SJSA1 (cell line): Measurements from ENCODE around the gene RTKN2. TPM values are rescaled to one million over a fixed set of nuclear protein-coding genes. Genes with fewer than 3 reads are reported as not detected.

ENCODE experiments used
- DNase-seq, 2 experiments: peaks; one replicate each; pipeline ENCODE4 v3.0.0-alpha.2; 2015 to 2020; ENCODE audit warnings: low spot score in 2 of 2, low read depth in 1 of 2
- H3K27ac ChIP-seq: fragments of 250-450 bp; sonication (Bioruptor Pico); 2 replicates; pipeline ENCODE4 v1.5.1; 2020; ENCODE audit warnings: mild to moderate bottlenecking, moderate library complexity
- H3K27me3 ChIP-seq: fragments of 250-450 bp; sonication (Bioruptor Pico); replicated peaks from 2 replicates; pipeline ENCODE4 v1.5.1; 2020; ENCODE audit warnings: mild to moderate bottlenecking, moderate library complexity
- H3K36me3 ChIP-seq: fragments of 250-450 bp; sonication (Bioruptor Pico); 2 replicates; pipeline ENCODE4 v1.5.1; 2020; ENCODE audit warnings: mild to moderate bottlenecking
- H3K4me1 ChIP-seq: fragments of 250-450 bp; sonication (Bioruptor Pico); replicated peaks from 2 replicates; pipeline ENCODE4 v1.6.1; 2021; ENCODE audit warnings: mild to moderate bottlenecking
- H3K4me3 ChIP-seq: fragments of 250-450 bp; sonication (Bioruptor Pico); 2 replicates; pipeline ENCODE4 v1.5.1; 2020; ENCODE audit warnings: mild to moderate bottlenecking
- H3K9me3 ChIP-seq: fragments of 250-450 bp; sonication (Bioruptor Pico); replicated peaks from 2 replicates; pipeline ENCODE4 v1.5.1; 2020; ENCODE audit warnings: mild to moderate bottlenecking
- total RNA-seq: library from RNA; depleted of rRNA; stranded (reverse); fragments of >200 nt; shearing (Covaris generic); gene quantifications from 2 replicates; pipeline ENCODE4 v1.2.3, GENCODE V29; 2014

RTKN2 gene
- total RNA-seq, 1 experiment from 2014 or later: 6.5 TPM

DNA sequence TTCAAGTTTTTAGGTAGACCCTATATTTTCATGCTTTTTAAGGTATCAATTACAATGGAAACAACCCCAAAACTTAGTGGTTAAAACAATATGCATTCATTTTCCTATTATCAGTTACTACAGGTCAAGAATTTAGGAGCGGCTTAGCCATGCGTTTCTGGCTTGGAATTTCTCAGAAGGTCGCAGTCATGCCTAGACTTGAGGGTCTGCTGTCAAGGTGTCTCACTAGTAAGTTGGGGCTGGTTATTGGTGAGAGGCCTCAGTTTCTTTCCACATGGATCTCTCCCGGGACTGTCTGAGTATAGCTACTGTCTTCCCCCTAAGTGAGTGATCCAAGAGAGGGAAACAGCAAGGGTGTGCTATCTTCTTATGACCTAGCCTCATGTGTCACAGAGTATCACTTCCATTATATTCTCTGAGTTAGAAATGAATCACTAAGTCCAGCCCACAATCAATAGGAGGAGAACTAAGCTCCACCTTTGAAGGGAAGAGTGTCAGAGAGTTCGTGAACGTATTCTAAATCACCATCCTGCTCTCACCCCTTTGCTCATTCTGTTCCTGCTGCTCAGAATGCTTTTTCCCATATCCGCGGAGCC lies 80.5 kb downstream of the RTKN2 start:
- H3K9me3 ChIP-seq: no peaks in the 10 kb centered on the region
- no peaks in the 10 kb centered on the region for H3K27me3 ChIP-seq
- H3K4me1 ChIP-seq: no peaks in the 10 kb centered on the region
- no peak overlapping the region for H3K27ac ChIP-seq
- no peaks in the 10 kb centered on the region for H3K36me3 ChIP-seq
- DNase-seq: no peak
- no peak overlapping the region for H3K4me3 ChIP-seq

DNA sequence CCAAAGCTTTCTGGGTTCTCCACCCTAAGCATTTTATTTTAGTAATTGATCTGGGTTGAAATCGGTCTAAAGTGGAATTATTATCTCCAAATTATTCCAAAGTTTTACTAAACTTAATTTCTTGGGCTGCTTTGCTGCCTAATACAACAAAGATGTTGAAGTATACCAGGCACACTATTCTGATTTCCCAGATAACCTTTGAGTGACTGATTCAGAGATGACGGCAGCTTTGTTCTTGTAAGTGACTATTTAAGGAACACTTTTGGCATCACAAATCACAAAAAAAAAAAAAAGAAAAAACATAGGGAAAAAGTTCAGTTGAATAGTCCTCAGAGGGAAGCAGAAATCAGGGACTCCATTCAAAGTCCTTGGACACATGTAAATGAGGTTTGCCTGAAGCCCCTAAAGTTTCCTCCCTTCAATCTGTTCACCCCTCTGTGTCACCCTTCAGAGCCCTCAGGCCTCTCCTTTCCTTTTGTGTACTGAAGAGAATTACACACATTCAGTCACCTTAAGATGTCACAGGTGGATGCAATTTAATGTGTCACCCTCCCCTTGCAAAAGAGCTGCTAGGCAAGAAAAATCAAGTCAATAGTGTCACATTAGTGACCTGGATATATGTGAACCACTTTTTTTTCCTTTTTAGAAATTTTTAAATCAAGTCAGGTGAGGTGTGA lies 81.5 kb downstream of the RTKN2 start:
- DNase-seq: no peak
- no peaks in the 10 kb centered on the region for H3K9me3 ChIP-seq
- H3K36me3 ChIP-seq: no peaks in the 10 kb centered on the region
- H3K4me3 ChIP-seq: no peak overlapping the region
- H3K4me1 ChIP-seq: no peaks in the 10 kb centered on the region
- H3K27ac ChIP-seq: no peak overlapping the region
- no peaks in the 10 kb centered on the region for H3K27me3 ChIP-seq

DNA sequence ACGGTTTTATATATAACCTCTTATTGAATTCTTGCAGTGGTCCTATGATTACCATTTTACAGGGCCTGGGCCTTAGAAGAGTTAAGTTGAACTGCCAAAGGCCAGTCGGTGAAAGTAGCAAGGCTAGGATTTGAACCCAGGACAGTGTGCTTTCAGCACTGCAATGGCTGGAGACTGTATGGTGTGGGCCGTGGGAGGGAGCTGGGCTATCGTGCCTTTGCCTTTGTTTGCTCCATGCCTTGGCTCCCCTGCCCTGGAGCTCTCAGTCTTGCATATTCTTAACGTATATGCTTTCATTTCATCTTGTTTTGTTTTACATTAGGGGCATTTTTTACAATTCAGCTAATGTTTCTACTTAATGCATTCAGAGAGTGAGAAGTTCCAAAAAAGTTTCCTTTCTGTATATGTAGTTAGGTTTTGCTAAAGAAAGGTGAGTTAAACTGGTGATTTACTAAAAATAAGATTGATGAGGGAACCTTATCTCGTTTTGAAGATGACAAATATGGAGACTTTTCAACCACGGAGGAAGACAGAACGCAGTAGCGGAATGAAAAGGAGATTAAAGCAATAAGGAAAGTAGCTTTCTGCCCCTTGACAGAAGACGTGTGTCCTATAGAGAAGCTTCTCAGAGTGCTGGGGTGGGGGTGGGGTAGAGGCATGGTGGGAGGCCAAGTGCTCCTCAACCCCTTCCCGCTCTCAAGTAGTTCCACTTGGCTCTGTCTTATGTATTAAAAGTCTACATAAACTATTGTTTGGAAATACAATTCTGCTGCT lies 82.5 kb downstream of the RTKN2 start:
- Histone ChIP-seq H3K4me3 (no peak overlapping the region), H3K36me3 (no peaks in the 10 kb centered on the region), H3K4me1 (no peaks in the 10 kb centered on the region), H3K9me3 (no peaks in the 10 kb centered on the region), H3K27ac (no peak overlapping the region), H3K27me3 (no peaks in the 10 kb centered on the region)
- no peak for DNase-seq

DNA sequence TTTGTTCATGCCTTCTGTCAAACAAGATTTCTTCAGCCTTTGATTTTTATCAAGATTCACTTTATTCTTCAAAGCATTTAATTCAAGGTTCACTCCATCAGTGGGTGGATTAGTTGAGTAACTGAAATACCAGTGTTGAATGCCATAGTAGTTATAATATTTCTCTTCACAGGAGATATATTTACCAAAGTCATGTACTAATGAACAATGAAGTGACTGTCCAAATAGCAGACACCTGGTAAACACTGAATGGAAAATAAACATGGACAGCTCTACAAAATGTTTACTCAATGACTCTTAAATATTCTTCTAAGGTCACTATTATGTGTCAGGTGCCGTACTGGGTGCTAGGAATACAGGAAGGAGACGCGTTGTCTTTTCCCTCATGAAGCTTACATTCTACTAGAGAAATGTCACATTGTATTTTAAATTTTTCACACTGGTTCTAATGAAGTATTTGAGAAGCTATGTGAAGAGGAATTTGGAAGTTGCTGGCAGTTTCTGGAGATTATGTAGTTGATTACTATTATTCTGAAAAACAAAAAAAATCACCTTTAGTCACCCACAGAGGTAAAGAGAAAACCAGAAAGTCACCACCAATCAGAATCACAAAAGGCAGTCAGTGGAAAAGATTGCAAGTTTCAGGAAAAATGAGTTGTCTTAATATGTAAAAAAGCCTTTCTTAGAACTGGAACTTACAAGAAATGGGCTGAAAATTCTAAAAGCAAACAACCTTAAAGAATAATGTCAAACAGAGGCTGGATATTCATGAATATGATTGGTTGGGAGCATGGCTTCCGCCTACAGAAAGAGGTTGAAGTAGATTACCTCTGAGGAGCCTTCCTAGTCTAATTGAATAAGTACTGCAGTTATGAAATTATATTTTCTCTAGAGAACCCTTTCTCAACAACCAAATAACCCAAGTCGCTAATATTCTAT lies 84.5 kb downstream of the RTKN2 start:
- Histone ChIP-seq H3K36me3 (no peaks in the 10 kb centered on the region), H3K4me3 (no peak overlapping the region), H3K27ac (no peak overlapping the region), H3K9me3 (no peaks in the 10 kb centered on the region), H3K4me1 (no peaks in the 10 kb centered on the region), H3K27me3 (no peaks in the 10 kb centered on the region)
- no peak for DNase-seq

DNA sequence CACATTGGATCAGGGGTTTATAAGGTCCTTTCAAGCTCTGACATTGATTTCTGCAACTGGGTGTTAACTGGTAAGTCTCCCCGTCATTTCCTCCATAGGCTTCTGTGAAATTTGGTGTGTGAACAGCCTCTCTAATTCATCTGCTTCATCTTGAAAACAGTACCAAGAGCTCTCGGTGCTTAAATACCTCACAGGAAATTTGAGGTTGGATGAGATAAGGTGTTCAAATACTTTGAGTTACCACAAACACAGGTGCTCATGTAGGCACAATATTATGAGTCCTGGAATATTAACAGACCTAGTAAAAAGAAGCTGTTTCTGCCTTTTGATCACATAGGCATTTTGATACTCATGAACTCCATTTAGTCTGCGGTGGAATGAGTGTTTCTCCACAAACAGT lies 85.2 kb downstream of the RTKN2 start:
- Histone ChIP-seq H3K27ac (no peak overlapping the region), H3K27me3 (no peaks in the 10 kb centered on the region), H3K36me3 (no peaks in the 10 kb centered on the region), H3K4me3 (no peak overlapping the region), H3K4me1 (no peaks in the 10 kb centered on the region), H3K9me3 (no peaks in the 10 kb centered on the region)
- no peak for DNase-seq

DNA sequence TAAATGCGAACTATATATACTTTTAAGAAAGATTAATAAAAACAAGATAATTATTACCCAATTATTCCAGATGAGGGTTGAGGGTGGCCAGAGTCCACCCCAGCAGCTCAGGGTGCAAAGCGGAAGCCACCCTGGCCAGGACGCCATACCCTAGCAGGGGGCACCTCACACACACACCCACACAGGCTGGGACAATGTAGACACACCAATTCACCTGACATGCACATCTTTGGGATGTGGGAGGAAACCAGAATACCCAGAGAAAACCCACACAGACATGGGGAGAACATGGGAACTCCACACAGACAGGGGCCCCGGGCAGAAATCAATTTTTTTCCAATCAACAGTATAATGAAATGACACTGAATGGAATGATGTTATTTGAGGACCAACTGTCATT lies 86.0 kb downstream of the RTKN2 start:
- DNase-seq: no peak
- Histone ChIP-seq H3K27ac (no peak overlapping the region), H3K4me3 (no peak overlapping the region), H3K9me3 (no peaks in the 10 kb centered on the region), H3K27me3 (no peaks in the 10 kb centered on the region), H3K4me1 (no peaks in the 10 kb centered on the region), H3K36me3 (no peaks in the 10 kb centered on the region)

DNA sequence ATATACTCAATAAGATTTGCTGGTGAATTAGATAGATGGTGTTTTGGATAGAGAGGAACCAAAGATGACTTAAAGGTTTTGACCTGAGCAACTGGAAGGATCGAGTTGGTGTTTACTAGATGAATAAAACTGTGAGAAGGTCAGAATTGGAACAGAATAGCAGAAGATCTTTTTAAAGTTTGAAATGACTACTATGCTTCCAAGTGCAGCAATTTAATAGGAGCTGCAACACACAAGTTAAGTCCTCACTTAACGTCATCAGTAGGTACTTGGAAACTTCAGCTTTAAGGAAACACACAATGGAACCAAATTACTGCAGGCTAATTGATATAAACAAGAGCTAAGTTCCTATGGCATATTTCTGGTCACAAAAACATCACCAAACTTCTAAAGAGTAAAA lies 86.5 kb downstream of the RTKN2 start:
- no peak overlapping the region for H3K4me3 ChIP-seq
- H3K4me1 ChIP-seq: no peaks in the 10 kb centered on the region
- H3K36me3 ChIP-seq: no peaks in the 10 kb centered on the region
- no peaks in the 10 kb centered on the region for H3K9me3 ChIP-seq
- no peak overlapping the region for H3K27ac ChIP-seq
- no peaks in the 10 kb centered on the region for H3K27me3 ChIP-seq
- DNase-seq: no peak

DNA sequence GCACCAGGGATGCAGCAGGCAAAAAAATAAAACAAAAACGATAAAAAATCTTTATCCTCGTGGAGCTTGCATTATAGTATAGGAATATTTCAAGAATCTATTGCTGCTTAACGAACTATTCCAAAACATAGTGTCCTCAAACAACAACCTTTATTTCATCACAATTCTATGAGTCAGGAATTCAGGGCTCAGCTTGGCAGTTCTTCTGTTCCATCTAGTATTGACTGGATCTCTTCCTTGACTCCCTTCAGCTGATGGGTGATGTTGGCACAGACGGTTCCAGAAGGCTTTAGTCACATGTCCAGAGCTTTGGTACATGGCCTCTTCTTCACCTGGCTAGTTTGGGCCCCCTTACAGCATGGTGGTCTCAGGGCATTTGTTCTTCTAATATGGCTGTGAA lies 88.0 kb downstream of the RTKN2 start:
- no peak overlapping the region for H3K4me3 ChIP-seq
- H3K27ac ChIP-seq: no peak overlapping the region
- H3K36me3 ChIP-seq: no peaks in the 10 kb centered on the region
- no peak for DNase-seq
- no peaks in the 10 kb centered on the region for H3K9me3 ChIP-seq
- no peaks in the 10 kb centered on the region for H3K4me1 ChIP-seq
- H3K27me3 ChIP-seq: no peaks in the 10 kb centered on the region

DNA sequence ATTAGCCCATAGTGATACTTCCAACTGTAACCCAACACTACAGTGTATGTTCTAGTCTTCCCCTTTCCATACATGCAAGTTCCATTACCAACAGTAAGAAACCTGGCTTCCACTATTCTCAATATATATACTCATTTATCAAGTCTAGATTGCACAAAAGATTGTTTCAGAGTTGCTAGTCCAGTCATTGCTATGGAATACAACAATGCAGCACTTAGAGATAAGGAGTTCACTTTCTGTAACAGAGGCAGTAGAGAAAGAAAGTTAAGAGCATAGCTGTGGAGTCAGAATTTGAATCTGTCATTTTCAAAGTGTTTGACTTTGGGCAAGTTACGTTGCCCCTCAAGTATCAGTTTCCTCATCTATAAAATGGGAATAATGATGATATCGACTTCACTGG lies 90.1 kb downstream of the RTKN2 start:
- Histone ChIP-seq H3K4me1 (no peaks in the 10 kb centered on the region), H3K27me3 (no peaks in the 10 kb centered on the region), H3K27ac (no peak overlapping the region), H3K9me3 (no peaks in the 10 kb centered on the region), H3K36me3 (no peaks in the 10 kb centered on the region), H3K4me3 (no peak overlapping the region)
- DNase-seq: no peak

DNA sequence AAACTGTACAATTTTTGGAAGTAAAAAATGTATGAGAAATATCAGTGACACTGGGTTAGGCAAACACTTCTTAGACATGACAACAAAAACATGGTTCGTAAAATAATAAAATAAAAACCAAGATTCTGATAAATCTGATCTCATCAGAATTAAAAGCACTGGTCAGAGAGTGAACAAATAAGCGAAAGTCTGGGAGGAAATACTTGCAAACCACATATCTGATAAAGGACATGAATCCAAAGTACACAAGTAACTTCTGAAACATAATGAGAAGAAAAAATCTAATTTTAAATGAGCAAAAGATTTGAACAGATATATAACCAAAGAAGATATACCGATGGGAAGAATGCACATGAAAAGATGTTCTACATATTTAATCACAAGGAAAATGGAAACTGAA lies 91.5 kb downstream of the RTKN2 start:
- no peak for DNase-seq
- no peak overlapping the region for H3K4me3 ChIP-seq
- H3K27ac ChIP-seq: no peak overlapping the region
- no peaks in the 10 kb centered on the region for H3K27me3 ChIP-seq
- H3K9me3 ChIP-seq: no peaks in the 10 kb centered on the region
- H3K4me1 ChIP-seq: no peaks in the 10 kb centered on the region
- no peaks in the 10 kb centered on the region for H3K36me3 ChIP-seq

DNA sequence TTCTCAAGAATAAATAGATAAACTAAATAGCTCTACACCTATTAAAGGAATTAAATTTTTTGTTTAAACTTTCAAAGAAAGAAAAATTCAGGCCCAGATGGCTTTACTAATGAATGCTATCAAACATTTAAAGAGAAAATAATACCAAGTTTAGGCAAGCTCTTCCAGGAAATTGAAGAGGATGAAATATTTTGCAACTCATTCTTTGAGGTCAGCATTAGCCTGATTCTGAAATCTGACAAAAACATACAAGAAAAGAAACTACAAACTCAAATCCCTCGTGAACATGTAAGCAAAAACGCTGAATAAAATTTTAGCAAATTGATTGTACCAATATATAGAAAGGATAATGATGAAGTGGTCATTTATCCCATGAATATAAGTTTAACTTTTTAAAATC lies 93.4 kb downstream of the RTKN2 start:
- H3K9me3 ChIP-seq: no peaks in the 10 kb centered on the region
- no peaks in the 10 kb centered on the region for H3K4me1 ChIP-seq
- no peak for DNase-seq
- H3K36me3 ChIP-seq: no peaks in the 10 kb centered on the region
- no peak overlapping the region for H3K4me3 ChIP-seq
- no peak overlapping the region for H3K27ac ChIP-seq
- no peaks in the 10 kb centered on the region for H3K27me3 ChIP-seq

DNA sequence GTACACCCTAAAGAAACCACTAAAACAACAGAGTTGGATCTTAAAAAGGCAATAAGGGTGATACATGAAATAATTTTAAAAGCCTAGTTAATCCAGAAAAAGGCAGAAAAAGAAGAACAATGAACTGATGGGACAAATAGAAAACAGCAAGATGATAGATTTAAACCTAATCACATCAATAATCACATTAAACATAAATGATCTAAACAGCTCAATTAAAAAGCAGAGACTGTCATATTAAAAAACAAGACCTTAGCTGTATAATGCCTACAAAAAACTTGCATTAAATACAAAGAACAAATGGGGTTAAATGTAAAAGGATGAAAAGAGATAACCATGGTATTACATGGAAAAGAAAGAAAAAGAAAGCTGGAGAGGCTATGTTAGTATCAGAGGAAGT lies 96.2 kb downstream of the RTKN2 start:
- DNase-seq: no peak
- Histone ChIP-seq H3K9me3 (no peaks in the 10 kb centered on the region), H3K27me3 (no peaks in the 10 kb centered on the region), H3K36me3 (no peaks in the 10 kb centered on the region), H3K4me3 (no peak overlapping the region), H3K4me1 (no peaks in the 10 kb centered on the region), H3K27ac (no peak overlapping the region)

DNA sequence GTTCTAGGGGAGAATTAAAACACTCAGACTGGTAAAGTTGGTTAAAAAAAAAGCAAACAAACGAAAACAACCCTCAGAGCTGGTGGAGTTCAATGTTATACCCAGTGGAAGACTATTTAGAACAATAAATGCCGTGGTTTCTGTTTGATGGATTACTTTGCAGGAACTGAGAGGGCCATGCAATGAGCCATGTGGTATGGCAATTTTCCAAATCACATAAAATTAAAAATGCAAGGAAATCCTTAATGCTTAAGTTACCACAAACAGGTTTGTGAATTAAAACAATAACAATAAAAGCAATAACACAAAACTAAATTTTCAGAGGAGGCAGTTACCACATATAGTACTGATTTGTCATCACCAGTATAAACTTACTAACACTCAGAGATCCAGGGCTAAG lies 96.9 kb downstream of the RTKN2 start:
- DNase-seq: no peak
- no peaks in the 10 kb centered on the region for H3K36me3 ChIP-seq
- no peaks in the 10 kb centered on the region for H3K9me3 ChIP-seq
- no peak overlapping the region for H3K27ac ChIP-seq
- H3K4me3 ChIP-seq: no peak overlapping the region
- H3K4me1 ChIP-seq: no peaks in the 10 kb centered on the region
- no peaks in the 10 kb centered on the region for H3K27me3 ChIP-seq

DNA sequence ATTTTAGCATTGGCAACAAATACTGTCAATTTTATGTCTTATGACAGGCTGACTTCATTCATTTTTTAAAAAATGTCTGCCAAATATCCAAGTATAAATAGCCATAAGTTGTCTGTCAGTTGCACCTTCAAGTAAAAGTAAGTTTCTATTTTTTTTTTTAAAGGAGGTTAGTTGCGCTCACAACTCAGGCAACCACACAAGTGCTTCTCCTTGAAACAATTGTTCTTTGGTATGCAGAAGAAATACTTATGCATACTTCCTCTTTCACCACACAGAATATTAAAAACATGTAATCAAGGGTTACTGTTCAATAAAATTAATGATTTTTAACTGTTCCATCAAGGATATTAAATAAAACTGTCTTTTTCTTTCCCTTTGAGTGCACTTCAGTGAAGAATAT lies 97.9 kb downstream of the RTKN2 start:
- H3K4me1 ChIP-seq: no peaks in the 10 kb centered on the region
- DNase-seq: no peak
- no peaks in the 10 kb centered on the region for H3K36me3 ChIP-seq
- no peak overlapping the region for H3K27ac ChIP-seq
- no peaks in the 10 kb centered on the region for H3K27me3 ChIP-seq
- no peaks in the 10 kb centered on the region for H3K9me3 ChIP-seq
- no peak overlapping the region for H3K4me3 ChIP-seq
